Lower lobe of right lung (tissue), 2 donors: Measurements from ENCODE around the gene RAB3GAP2. TPM values are rescaled to one million over a fixed set of nuclear protein-coding genes. Genes with fewer than 3 reads are reported as not detected.

Experiments
- ATAC-seq, 2 donors: fragments of 200-7000 bp; cut with Tn5 transposase; one replicate each; pipeline ENCODE4 v1.9.1; 2020 to 2022; ENCODE audit warnings: mild to moderate bottlenecking in 2 of 2, moderate library complexity in 2 of 2
- DNase-seq: peaks from one replicate; pipeline ENCODE4 v3.0.0-alpha.2; 2020
- H3K27ac ChIP-seq: fragments of 200-600 bp; one replicate; pipeline ENCODE4 v1.8.0; 2022
- H3K27me3 ChIP-seq: fragments of 200-600 bp; one replicate; pipeline ENCODE4 v1.8.0; 2022; ENCODE audit warnings: low read depth
- H3K36me3 ChIP-seq: fragments of 200-600 bp; one replicate; pipeline ENCODE4 v1.8.0; 2022; ENCODE audit warnings: mild to moderate bottlenecking
- H3K4me1 ChIP-seq: fragments of 200-600 bp; one replicate; pipeline ENCODE4 v1.8.0; 2022
- H3K4me3 ChIP-seq: fragments of 200-600 bp; one replicate; pipeline ENCODE4 v1.8.0; 2022; ENCODE audit warnings: mild to moderate bottlenecking
- H3K9me3 ChIP-seq: fragments of 200-600 bp; one replicate; pipeline ENCODE4 v1.8.0; 2022
- intact Hi-C: fragments of 100-400 bp; cut with DNase I; formaldehyde crosslinking; loops from one replicate; pipeline ENCODE4 v1.11.0; 2022
- total RNA-seq: library from RNA; stranded (reverse); fragmentation: NEBNext Ultra II Directional; extraction: Animal tissue kit (Norgen Biotek cat#: 25700); gene quantifications from one replicate; pipeline ENCODE4 v1.2.1, GENCODE V29; 2021
- TF ChIP-seq, protein P1 (sequence below): fragments of 200-600 bp; IDR thresholded peaks from one replicate; pipeline ENCODE4 v1.8.0; 2022; ENCODE audit warnings: antibody characterized with exemption, mild to moderate bottlenecking
- donor health status: DM: no; HTN: yes; CAD: no; lungs with severe emphysema.

The RAB3GAP2 gene
- total RNA-seq, 1 donor from 2014 or later: 36.1 TPM

DNA sequence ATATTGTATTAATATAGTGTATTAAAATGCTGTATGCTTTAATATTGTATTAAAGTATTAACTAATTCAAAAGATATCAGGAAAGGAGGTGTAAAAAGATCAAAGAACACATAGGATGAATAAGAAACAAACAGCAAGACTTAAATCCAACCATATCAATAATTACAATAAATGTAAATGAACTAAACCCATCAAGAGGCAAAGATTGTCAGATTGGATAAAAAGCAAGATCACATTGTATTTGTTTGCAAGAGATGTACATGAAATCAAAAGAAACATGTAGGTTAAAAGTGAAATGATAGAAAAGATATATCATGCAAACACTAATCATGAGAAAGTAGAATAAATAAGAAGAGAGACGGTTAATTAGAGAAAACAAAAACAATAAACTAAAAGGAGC, 34.1 kb upstream of the RAB3GAP2 start:
- Histone ChIP-seq H3K27me3 (no peaks in the 10 kb centered on the region), H3K4me3 (no peak overlapping the region), H3K36me3 (no peaks in the 10 kb centered on the region), H3K27ac (no peak overlapping the region), H3K4me1 (no peaks in the 10 kb centered on the region), H3K9me3 (no peaks in the 10 kb centered on the region)
- no peak for DNase-seq
- ATAC-seq: no peak
- intact Hi-C loops: no loop called here
- TF ChIP-seq, protein P1, sequence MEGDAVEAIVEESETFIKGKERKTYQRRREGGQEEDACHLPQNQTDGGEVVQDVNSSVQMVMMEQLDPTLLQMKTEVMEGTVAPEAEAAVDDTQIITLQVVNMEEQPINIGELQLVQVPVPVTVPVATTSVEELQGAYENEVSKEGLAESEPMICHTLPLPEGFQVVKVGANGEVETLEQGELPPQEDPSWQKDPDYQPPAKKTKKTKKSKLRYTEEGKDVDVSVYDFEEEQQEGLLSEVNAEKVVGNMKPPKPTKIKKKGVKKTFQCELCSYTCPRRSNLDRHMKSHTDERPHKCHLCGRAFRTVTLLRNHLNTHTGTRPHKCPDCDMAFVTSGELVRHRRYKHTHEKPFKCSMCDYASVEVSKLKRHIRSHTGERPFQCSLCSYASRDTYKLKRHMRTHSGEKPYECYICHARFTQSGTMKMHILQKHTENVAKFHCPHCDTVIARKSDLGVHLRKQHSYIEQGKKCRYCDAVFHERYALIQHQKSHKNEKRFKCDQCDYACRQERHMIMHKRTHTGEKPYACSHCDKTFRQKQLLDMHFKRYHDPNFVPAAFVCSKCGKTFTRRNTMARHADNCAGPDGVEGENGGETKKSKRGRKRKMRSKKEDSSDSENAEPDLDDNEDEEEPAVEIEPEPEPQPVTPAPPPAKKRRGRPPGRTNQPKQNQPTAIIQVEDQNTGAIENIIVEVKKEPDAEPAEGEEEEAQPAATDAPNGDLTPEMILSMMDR: no peak

DNA sequence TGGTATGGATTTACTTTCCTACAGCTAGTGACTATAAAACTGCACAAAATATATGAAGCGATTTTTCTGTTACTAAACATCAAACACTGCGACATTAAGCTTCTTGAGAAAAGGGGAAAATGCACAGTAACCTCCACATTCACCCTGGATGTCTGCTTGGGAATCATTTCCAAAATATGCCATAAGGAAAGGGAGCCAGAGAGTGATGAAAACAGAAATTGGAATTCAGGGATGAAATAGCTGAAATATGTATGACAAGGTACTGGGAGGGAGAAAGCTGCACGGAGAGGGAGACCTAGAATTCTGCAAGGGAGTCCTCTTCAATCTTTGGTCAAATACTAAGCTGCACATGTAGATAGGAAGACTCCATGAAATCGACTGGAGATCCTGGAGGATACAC, 31.6 kb upstream of the RAB3GAP2 start:
- TF ChIP-seq, protein P1: no peak
- H3K27me3 ChIP-seq: no peaks in the 10 kb centered on the region
- no peaks in the 10 kb centered on the region for H3K9me3 ChIP-seq
- H3K4me1 ChIP-seq: peaks cover 13% of the 10 kb centered on the region
- H3K36me3 ChIP-seq: no peaks in the 10 kb centered on the region
- intact Hi-C loops: no loop called here
- no peak for DNase-seq
- no peak overlapping the region for H3K4me3 ChIP-seq
- no peak overlapping the region for H3K27ac ChIP-seq
- ATAC-seq: no peak

DNA sequence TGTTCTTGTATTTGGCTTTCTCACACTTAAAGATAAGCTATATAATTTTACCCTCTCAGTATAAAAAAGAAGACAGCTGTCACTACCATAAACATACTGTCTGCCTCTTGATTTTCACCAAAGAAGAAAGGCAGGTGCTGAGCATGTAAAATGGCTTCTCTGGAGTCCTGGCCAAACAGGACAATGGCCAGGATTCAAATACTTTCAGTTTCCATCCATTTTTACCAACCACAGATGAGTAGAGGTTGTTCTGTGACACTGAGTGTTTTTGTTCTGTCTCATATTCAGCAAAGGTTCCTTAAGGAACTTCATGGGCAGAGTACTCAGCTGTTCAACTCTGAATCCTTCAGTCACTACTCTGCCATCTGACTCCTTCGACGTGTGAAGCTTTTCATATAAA, 29.4 kb upstream of the RAB3GAP2 start:
- no peak for DNase-seq
- TF ChIP-seq, protein P1: no peak
- Histone ChIP-seq H3K36me3 (no peaks in the 10 kb centered on the region), H3K4me3 (no peak overlapping the region), H3K9me3 (no peaks in the 10 kb centered on the region), H3K4me1 (peaks cover 13% of the 10 kb centered on the region), H3K27me3 (no peaks in the 10 kb centered on the region), H3K27ac (no peak overlapping the region)
- ATAC-seq: no peak
- intact Hi-C loops: no loop called here

DNA sequence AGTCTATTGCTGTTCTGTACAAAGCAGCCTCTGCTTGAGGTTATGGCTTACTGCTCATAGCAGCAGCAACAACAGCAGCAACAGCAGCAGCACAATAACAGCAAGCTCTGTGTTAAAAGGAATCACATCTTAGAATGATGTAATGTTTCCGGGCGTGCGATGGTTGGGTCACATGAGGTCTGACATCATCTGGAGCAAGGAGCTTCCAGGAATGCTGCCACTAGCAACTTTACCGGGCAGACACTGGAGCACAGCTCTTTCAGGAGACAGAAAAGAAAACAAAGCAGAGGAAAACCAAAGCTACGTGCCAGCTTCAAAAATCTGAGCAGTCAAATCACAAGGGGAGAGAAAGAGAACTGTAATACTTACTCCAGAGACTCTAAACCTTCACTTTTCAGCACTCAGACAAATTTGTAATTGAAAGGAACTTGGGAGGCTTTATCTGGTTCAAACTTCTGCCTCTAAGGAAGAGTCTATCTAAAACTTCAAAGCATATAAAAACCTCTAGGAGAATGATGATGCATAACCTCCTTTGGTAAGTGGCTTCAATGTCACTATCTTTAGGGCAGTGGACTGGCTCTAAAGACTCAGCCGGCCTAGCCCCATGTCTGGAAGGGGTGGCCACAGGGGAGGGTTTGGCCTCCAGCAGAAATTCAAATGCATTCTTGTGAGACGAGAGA, 28.3 kb upstream of the RAB3GAP2 start:
- intact Hi-C loops: no loop called here
- DNase-seq (peak; percentile 61), ATAC-seq (peak; percentile 85 to 87)
- Histone ChIP-seq H3K9me3 (no peaks in the 10 kb centered on the region), H3K27ac (peak overlapping the region; percentile 72), H3K27me3 (peaks cover 7% of the 10 kb centered on the region), H3K4me1 (peaks cover 13% of the 10 kb centered on the region), H3K36me3 (no peaks in the 10 kb centered on the region), H3K4me3 (no peak overlapping the region)
- TF ChIP-seq, protein P1: no peak

DNA sequence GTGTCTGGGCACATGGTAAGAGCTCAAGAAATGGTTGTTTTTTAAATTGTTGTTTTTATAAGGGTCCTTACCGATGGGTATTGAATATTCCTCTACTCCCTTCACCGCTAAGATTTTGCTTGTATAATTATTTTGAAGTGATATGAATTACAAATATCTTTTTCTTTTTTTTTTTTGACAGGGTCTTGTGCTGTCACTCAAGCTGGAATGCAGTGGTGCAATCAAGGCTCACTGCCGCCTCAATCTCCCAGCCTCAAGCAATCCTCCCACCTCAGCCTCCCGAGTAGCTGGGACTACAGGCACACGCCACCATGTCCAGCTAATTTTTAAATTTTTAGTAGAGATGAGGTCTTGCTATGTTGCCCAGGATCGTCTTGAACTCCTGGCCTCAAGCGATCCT, 27.1 kb upstream of the RAB3GAP2 start:
- Histone ChIP-seq H3K27me3 (peaks cover 18% of the 10 kb centered on the region), H3K27ac (no peak overlapping the region), H3K36me3 (no peaks in the 10 kb centered on the region), H3K9me3 (no peaks in the 10 kb centered on the region), H3K4me3 (no peak overlapping the region), H3K4me1 (peaks cover 13% of the 10 kb centered on the region)
- intact Hi-C loops: no loop called here
- TF ChIP-seq, protein P1: no peak
- ATAC-seq (no peak), DNase-seq (no peak)
